PC-9 (cell line): ENCODE results near the gene CCR5. TPM values are rescaled to one million over a fixed set of nuclear protein-coding genes. Genes with fewer than 3 reads are reported as not detected.

Source experiments
- BruUV-seq: library from RNA; stranded (reverse); fragments of 400-500 nt; replicated peaks from 2 replicates; lab custom pipeline; 2021; lab: Mats Ljungman, UMichigan
- CTCF ChIA-PET: fragments of 300-600 bp; sonication (Branson Sonifier 250); formaldehyde crosslinking; loops from one replicate; lab custom pipeline; 2022; ENCODE audit warnings: antibody characterized with exemption; lab: Charles Lee
- POLR2A ChIA-PET: fragments of 300-600 bp; sonication (Branson Sonifier 250); formaldehyde crosslinking; loops from one replicate; lab custom pipeline; 2022; ENCODE audit warnings: antibody characterized with exemption; ENCODE audit not compliant: unreplicated experiment; lab: Charles Lee
- DNase-seq, 2 experiments: peaks; one replicate each; pipeline versions ENCODE4 v3.0.0 to v3.0.0-alpha.2; 2015 to 2022; ENCODE audit warnings: mixed read lengths in 1 of 2
- H2AFZ ChIP-seq: fragments of 200-600 bp; sonication (generic); 2 replicates; pipeline ENCODE4 v1.8.1; 2017; ENCODE audit warnings: antibody characterized with exemption
- H3F3A ChIP-seq: fragments of 200-600 bp; sonication (generic); 2 replicates; pipeline ENCODE4 v1.8.1; 2017; ENCODE audit warnings: antibody characterized with exemption, mild to moderate bottlenecking, low read depth; ENCODE audit not compliant: insufficient read depth
- H3K27ac ChIP-seq: fragments of 200-600 bp; sonication (generic); 2 replicates; pipeline ENCODE4 v1.6.1; 2016; ENCODE audit warnings: mixed run types
- H3K27me3 ChIP-seq: fragments of 200-600 bp; sonication (generic); 2 replicates; pipeline ENCODE4 v1.6.1; 2016; ENCODE audit warnings: low read depth, mixed run types; ENCODE audit not compliant: insufficient read depth
- H3K36me3 ChIP-seq: fragments of 200-600 bp; sonication (generic); 2 replicates; pipeline ENCODE4 v1.6.1; 2016; ENCODE audit warnings: low read depth, mixed run types
- H3K4me1 ChIP-seq: fragments of 200-600 bp; sonication (generic); replicated peaks from 2 replicates; pipeline ENCODE4 v1.6.1; 2016; ENCODE audit warnings: mixed run types; ENCODE audit not compliant: insufficient read depth
- H3K4me2 ChIP-seq: fragments of 200-600 bp; sonication (generic); 2 replicates; pipeline ENCODE4 v1.6.1; 2017; ENCODE audit warnings: mixed run types
- H3K4me3 ChIP-seq: fragments of 200-600 bp; sonication (generic); 2 replicates; pipeline ENCODE4 v1.6.1; 2016; ENCODE audit warnings: mixed run types
- H3K79me2 ChIP-seq: fragments of 200-600 bp; sonication (generic); 2 replicates; pipeline ENCODE4 v1.6.1; 2017; ENCODE audit warnings: low read depth, mixed run types
- H3K9me2 ChIP-seq: fragments of 200-600 bp; sonication (generic); 2 replicates; pipeline ENCODE4 v1.8.1; 2017; ENCODE audit warnings: mild to moderate bottlenecking; ENCODE audit not compliant: insufficient read depth
- H3K9me3 ChIP-seq: fragments of 200-600 bp; sonication (generic); 2 replicates; pipeline ENCODE4 v1.8.1; 2016; ENCODE audit warnings: low read depth; ENCODE audit not compliant: insufficient read depth
- H4K20me1 ChIP-seq: fragments of 200-600 bp; sonication (generic); 2 replicates; pipeline ENCODE4 v1.8.1; 2017; ENCODE audit not compliant: insufficient read depth
- CTCF ChIP-seq: fragments of 200-600 bp; sonication (generic); conservative IDR thresholded peaks from 2 replicates; pipeline ENCODE4 v1.6.1; 2017; ENCODE audit warnings: mixed run types, antibody characterized with exemption, mild to moderate bottlenecking, moderate library complexity
- EZH2 ChIP-seq: fragments of 200-600 bp; sonication (generic); IDR thresholded peaks from 2 replicates; pipeline ENCODE4 v1.8.0; 2017; ENCODE audit warnings: antibody characterized with exemption, low read depth
- intact Hi-C: fragments of 100-400 bp; cut with micrococcal nuclease; formaldehyde crosslinking; loops from one replicate; pipeline ENCODE4 v1.10.0; 2022; ENCODE audit not compliant: unreplicated experiment
- total RNA-seq: library from RNA; stranded (reverse); gene quantifications from 2 replicates; pipeline ENCODE4 v1.2.3, GENCODE V29; 2021

CCR5 gene
- total RNA-seq, 1 experiment from 2014 or later: not detected

- Histone ChIP-seq H3K27ac (no peak overlapping the region), H3K36me3 (no peaks in the 10 kb centered on the region), H3K9me2 (no peaks in the 10 kb centered on the region), H3F3A (0 out of 2 replicates have a peak, but pooled peaks cover 4% of the 10 kb centered on the region), H3K79me2 (no peaks in the 10 kb centered on the region), H2AFZ (no peak overlapping the region), H3K27me3 (no peaks in the 10 kb centered on the region), H4K20me1 (no peaks in the 10 kb centered on the region), H3K4me3 (no peak overlapping the region), H3K9me3 (no peaks in the 10 kb centered on the region), H3K4me1 (peaks cover 19% of the 10 kb centered on the region), H3K4me2 (no peak overlapping the region)
- BruUV-seq: no TSS peak
- POLR2A ChIA-PET: interaction anchor here (0.6 kb wide), 1 partner anchor 134 kb away, joined by 4 read pairs; no protein-coding TSS in a partner anchor
- no peak for TF ChIP-seq EZH2
- TF ChIP-seq CTCF: no peak
- DNase-seq: no peak
- intact Hi-C loops: no loop called here
- CTCF ChIA-PET: interaction anchor here (0.8 to 1.5 kb wide), 2 partner anchors 284 to 430 kb away, joined by 4 to 5 read pairs; no protein-coding TSS in a partner anchor
Observed at GRCh38 chr3:46368569-46368968, 2.2 kb upstream of the CCR5 start.

GRCh38 chr3:46369151-46369550 is 1.6 kb upstream of the CCR5 start:
- intact Hi-C loops: no loop called here
- ChIA-PET CTCF (interaction anchor here (0.5 to 1.5 kb wide), 3 partner anchors 285 to 709 kb away, joined by 4 to 13 read pairs (median 5); no protein-coding TSS in a partner anchor), POLR2A (interaction anchor here (0.6 kb wide), 2 partner anchors 40 to 134 kb away, joined by 3 to 4 read pairs; no protein-coding TSS in a partner anchor)
- Histone ChIP-seq H3K27ac (no peak overlapping the region), H3K4me2 (no peak overlapping the region), H3K36me3 (no peaks in the 10 kb centered on the region), H3K9me2 (no peaks in the 10 kb centered on the region), H4K20me1 (no peaks in the 10 kb centered on the region), H3K4me3 (no peak overlapping the region), H3K4me1 (peaks cover 19% of the 10 kb centered on the region), H3F3A (0 out of 2 replicates have a peak, but pooled peaks cover 4% of the 10 kb centered on the region), H2AFZ (no peak overlapping the region), H3K79me2 (no peaks in the 10 kb centered on the region), H3K27me3 (no peaks in the 10 kb centered on the region), H3K9me3 (no peaks in the 10 kb centered on the region)
- no peak for DNase-seq
- no TSS peak for BruUV-seq
- no peak for TF ChIP-seq EZH2
- no peak for TF ChIP-seq CTCF

GRCh38 chr3:46369675-46370132 is 1.0 kb upstream of the CCR5 start:
- no TSS peak for BruUV-seq
- Histone ChIP-seq H2AFZ (no peak overlapping the region), H3K27me3 (no peaks in the 10 kb centered on the region), H3K4me3 (no peak overlapping the region), H3K9me2 (no peaks in the 10 kb centered on the region), H3F3A (0 out of 2 replicates have a peak, but pooled peaks cover 4% of the 10 kb centered on the region), H3K79me2 (no peaks in the 10 kb centered on the region), H3K36me3 (no peaks in the 10 kb centered on the region), H4K20me1 (no peaks in the 10 kb centered on the region), H3K4me1 (peaks cover 19% of the 10 kb centered on the region), H3K4me2 (no peak overlapping the region), H3K9me3 (no peaks in the 10 kb centered on the region), H3K27ac (no peak overlapping the region)
- no peak for TF ChIP-seq EZH2
- TF ChIP-seq CTCF: no peak
- DNase-seq: no peak
- CTCF ChIA-PET: interaction anchor here (0.6 to 1.5 kb wide), 2 partner anchors 286 to 431 kb away, joined by 3 to 4 read pairs; no protein-coding TSS in a partner anchor
- POLR2A ChIA-PET: interaction anchor here (0.6 kb wide), 1 partner anchor 40 kb away, joined by 3 read pairs; no protein-coding TSS in a partner anchor
- intact Hi-C loops: loop anchor here (10.0 kb wide), 1 partner anchor 1335 kb away; no protein-coding TSS in a partner anchor
